Measurements from ENCODE around the gene CXCR4. TPM values are rescaled to one million over a fixed set of nuclear protein-coding genes. Genes with fewer than 3 reads are reported as not detected.

The CXCR4 gene
- total RNA-seq (2012; rRNA removed) = not detected in 2 replicates
- polyA plus RNA-seq (2012; rRNA removed) = not detected in 2 replicates
- polyA plus RNA-seq (2012; cell fraction: cytosol; rRNA removed) = not detected in 2 replicates
- polyA plus RNA-seq (2012; cell fraction: nucleus; rRNA removed; ENCODE audit: low replicate concordance) = not detected in 2 replicates
- not detected for Bru-seq, nascent RNA
- not detected for BruChase-seq, experiment 1, labeled RNA remaining after a 6-hour chase
- not detected for BruChase-seq, experiment 2, labeled RNA remaining after a 2-hour chase
- long read RNA-seq = 0 reads

DNA sequence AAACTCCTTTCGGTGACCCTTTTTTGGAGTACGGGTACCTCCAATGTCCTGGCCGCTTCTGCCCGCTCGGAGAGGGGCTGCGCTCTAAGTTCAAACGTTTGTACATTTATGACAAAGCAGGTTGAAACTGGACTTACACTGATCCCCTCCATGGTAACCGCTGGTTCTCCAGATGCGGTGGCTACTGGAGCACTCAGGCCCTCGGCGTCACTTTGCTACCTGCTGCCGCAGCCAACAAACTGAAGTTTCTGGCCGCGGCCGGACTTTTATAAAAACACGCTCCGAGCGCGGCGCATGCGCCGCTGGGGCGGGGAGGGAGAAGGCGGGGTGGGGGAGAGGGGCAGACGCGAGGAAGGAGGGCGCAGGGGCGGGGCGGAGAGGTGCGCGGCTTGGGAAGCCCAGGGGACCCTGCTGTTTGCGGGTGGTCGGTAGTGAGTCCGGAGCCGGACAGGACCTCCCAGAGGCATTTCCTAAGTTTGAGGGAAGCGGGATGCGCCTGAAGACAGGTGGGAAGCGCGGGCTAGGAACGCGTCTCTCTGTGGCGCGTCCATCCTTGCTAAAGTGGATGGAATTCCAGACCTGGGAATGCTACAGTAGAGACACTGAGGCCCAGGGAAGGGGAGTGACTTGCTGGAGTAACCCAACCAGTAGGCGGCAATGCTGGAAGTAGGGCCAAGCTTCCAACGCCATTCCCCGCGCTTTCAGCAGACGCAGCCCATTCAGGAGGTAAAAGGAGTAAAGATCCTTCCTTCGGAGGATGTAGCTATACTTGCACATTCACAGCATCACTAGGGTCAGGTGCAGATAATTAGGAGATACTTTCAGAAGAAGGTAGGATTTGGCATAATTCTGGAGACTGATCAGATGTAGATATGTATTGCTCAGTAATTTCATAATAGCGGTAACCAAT is at the start of gene CXCR4:
Gene CXCR4 (minus strand): TSS at position 241 of the 910 bp plus-strand sequence. CDS start 89 bp downstream, at position 152.
- peaks cover 1% of the 10 kb centered on the region; the same call in 1 of the 2 replicates for H3K4me1 ChIP-seq (ENCODE audit: control insufficient read depth, insufficient read depth, low read length)
- 0% methylated on average over 8 of the region's 50 CpGs; no CpG with 5 or more reads in 1 of the 2 experiments for WGBS, 2 experiments (ENCODE audit: extremely low coverage in 2 of 2, insufficient read length in 1 of 2)
- H3K9me3 ChIP-seq (ENCODE audit: control insufficient read depth, insufficient read depth, low read length) = no peaks in the 10 kb centered on the region
- no peaks in the 10 kb centered on the region for H4K20me1 ChIP-seq (ENCODE audit: insufficient read depth, low read length)
- H4K8ac ChIP-seq (ENCODE audit: low read depth in 2 of 2, low read length in 2 of 2) = no peak within 1 kb of the TSS
- no peak within 1 kb of the TSS for H4K5ac ChIP-seq (ENCODE audit: low read depth, low read length)
- H3K9me1 ChIP-seq (ENCODE audit: insufficient read depth, low read length) = no peaks in the 10 kb centered on the region
- no peak within 1 kb of the TSS for H3K23ac ChIP-seq (ENCODE audit: low read depth, low read length)
- no peak within 1 kb of the TSS for H2BK15ac ChIP-seq (ENCODE audit: low read depth, low read length)
- ATAC-seq (ENCODE audit: low read depth) (peak; percentile 46), DNase-seq (peak; percentile 2)
- H3K14ac ChIP-seq (replicated peaks; ENCODE audit: low read depth, low read length) = no peak within 1 kb of the TSS
- no peak within 1 kb of the TSS for H3K4ac ChIP-seq (ENCODE audit: low read depth, low read length)
- peaks cover 58% of the 10 kb centered on the region for H3K27me3 ChIP-seq (ENCODE audit: control insufficient read depth, insufficient read depth, low read length)
- no peak for TF ChIP-seq MAZ (IDR thresholded peaks at IDR 0.05; ENCODE audit: borderline replicate concordance, low read depth, low read length)
- TF ChIP-seq, protein P1, sequence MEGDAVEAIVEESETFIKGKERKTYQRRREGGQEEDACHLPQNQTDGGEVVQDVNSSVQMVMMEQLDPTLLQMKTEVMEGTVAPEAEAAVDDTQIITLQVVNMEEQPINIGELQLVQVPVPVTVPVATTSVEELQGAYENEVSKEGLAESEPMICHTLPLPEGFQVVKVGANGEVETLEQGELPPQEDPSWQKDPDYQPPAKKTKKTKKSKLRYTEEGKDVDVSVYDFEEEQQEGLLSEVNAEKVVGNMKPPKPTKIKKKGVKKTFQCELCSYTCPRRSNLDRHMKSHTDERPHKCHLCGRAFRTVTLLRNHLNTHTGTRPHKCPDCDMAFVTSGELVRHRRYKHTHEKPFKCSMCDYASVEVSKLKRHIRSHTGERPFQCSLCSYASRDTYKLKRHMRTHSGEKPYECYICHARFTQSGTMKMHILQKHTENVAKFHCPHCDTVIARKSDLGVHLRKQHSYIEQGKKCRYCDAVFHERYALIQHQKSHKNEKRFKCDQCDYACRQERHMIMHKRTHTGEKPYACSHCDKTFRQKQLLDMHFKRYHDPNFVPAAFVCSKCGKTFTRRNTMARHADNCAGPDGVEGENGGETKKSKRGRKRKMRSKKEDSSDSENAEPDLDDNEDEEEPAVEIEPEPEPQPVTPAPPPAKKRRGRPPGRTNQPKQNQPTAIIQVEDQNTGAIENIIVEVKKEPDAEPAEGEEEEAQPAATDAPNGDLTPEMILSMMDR (conservative IDR thresholded peaks at IDR 0.05; ENCODE audit: low read depth, low read length) = no peak
- no peak for TF ChIP-seq MAFK (IDR thresholded peaks at IDR 0.05; ENCODE audit: low read depth, low read length)
- TF ChIP-seq MXI1 (IDR thresholded peaks at IDR 0.05; ENCODE audit: borderline replicate concordance, low read depth, low read length) = no peak
- no peak for TF ChIP-seq POLR2A (IDR thresholded peaks at IDR 0.05; ENCODE audit: low read depth, low read length)
- TF ChIP-seq RFX5 (IDR thresholded peaks at IDR 0.05; ENCODE audit: low read depth, low read length) = no peak
- ChIA-PET CTCF (no interaction called here), POLR2A (ENCODE audit: unreplicated experiment) (no interaction called here)
- in situ Hi-C loops (cut with MboI; ENCODE audit: low sequenced_read_pairs) (no loop called here), intact Hi-C loops (cut with micrococcal nuclease) (no loop called here), dilution Hi-C loops (cut with HindIII; ENCODE audit: low sequenced_read_pairs, unreplicated experiment) (no loop called here)
- H2BK5ac ChIP-seq (ENCODE audit: low read depth, low read length, poor library complexity, severe bottlenecking) = no peak within 1 kb of the TSS
- H3K18ac ChIP-seq (ENCODE audit: low read depth, low read length) = no peak within 1 kb of the TSS
- H2AFZ ChIP-seq (replicated peaks; ENCODE audit: low read length, poor library complexity) = peak within 1 kb of the TSS; percentile 68
- no peaks in the 10 kb centered on the region for H3K79me1 ChIP-seq (ENCODE audit: low read depth in 1 of 2, low read length in 2 of 2)
- no peak within 1 kb of the TSS for H3K27ac ChIP-seq (ENCODE audit: insufficient read depth, low read length)
- peak within 1 kb of the TSS; percentile 78 for H3K4me2 ChIP-seq (ENCODE audit: low read depth, low read length)
- H2AK5ac ChIP-seq (ENCODE audit: low read depth, low read length) = no peak within 1 kb of the TSS
- no peak within 1 kb of the TSS for H2BK20ac ChIP-seq (ENCODE audit: low read depth, low read length)
- peak within 1 kb of the TSS; percentile 78 for H2AK9ac ChIP-seq (replicated peaks; ENCODE audit: low read depth, low read length, poor library complexity)
- no peaks in the 10 kb centered on the region for H3K36me3 ChIP-seq (ENCODE audit: control insufficient read depth, insufficient read depth, low read length)
- peak within 1 kb of the TSS; percentile 31 for H3K4me3 ChIP-seq (ENCODE audit: insufficient read depth, low read depth, low read length)
- no TSS peak for BruUV-seq (replicated peaks)
- H4K91ac ChIP-seq (ENCODE audit: insufficient read depth, low read depth, low read length) = no peak within 1 kb of the TSS
- H3K56ac ChIP-seq (ENCODE audit: extremely low read depth, insufficient read depth, low read length) = no peak within 1 kb of the TSS
- H3K9ac ChIP-seq (ENCODE audit: low read depth, low read length) = no peak within 1 kb of the TSS
- H2BK120ac ChIP-seq (ENCODE audit: low read depth, low read length) = no peak within 1 kb of the TSS
